Fibroblast of skin of left quadriceps (primary cell): Measurements from ENCODE around the gene CD164.

Experiments used
- DNase-seq, 2 experiments: peaks; one replicate each; pipeline ENCODE4 v3.0.0-alpha.2; 2013; ENCODE audit warnings: low read depth in 2 of 2

CD164 gene

GRCh38 chr6:109381747-109382575, at the start of gene CD164:
CD164 (minus strand) TSS chr6:109382467; CDS start chr6:109382378, 89 bp downstream.
- DNase-seq, result peak; percentile 93

- DNase-seq, result no peak
Measured at GRCh38 chr6:109429496-109429895, 47.2 kb upstream of the CD164 start.

GRCh38 chr6:109428889-109429477, 46.7 kb upstream of the CD164 start:
- DNase-seq, result peak; percentile 55 to 56

- DNase-seq, result no peak
Measured at GRCh38 chr6:109424946-109425345, 42.7 kb upstream of the CD164 start.

GRCh38 chr6:109421184-109421583, 38.9 kb upstream of the CD164 start:
- no peak for DNase-seq

- no peak for DNase-seq
Measured at GRCh38 chr6:109420751-109421150, 38.5 kb upstream of the CD164 start.

GRCh38 chr6:109417646-109418045, 35.4 kb upstream of the CD164 start:
- DNase-seq, result no peak

- DNase-seq, result no peak
Measured at GRCh38 chr6:109411034-109411433, 28.8 kb upstream of the CD164 start.

- DNase-seq, result peak; percentile 19 to 27
Measured at GRCh38 chr6:109406196-109406595, 23.9 kb upstream of the CD164 start.

- DNase-seq, result no peak
Measured at GRCh38 chr6:109397020-109397419, 14.8 kb upstream of the CD164 start.

- DNase-seq, result no peak
Measured at GRCh38 chr6:109396046-109396718, 13.9 kb upstream of the CD164 start.

GRCh38 chr6:109393886-109394281, 11.6 kb upstream of the CD164 start:
- no peak for DNase-seq

- no peak for DNase-seq
Measured at GRCh38 chr6:109393157-109393885, 11.1 kb upstream of the CD164 start.

GRCh38 chr6:109389650-109390274, 7.5 kb upstream of the CD164 start:
- DNase-seq, result no peak

- DNase-seq, result no peak
Measured at GRCh38 chr6:109388265-109388664, 6.0 kb upstream of the CD164 start.

GRCh38 chr6:109383438-109383940, 1.2 kb upstream of the CD164 start:
- DNase-seq, result no peak

- DNase-seq, result peak; percentile 86 to 88
Measured at GRCh38 chr6:109382576-109383437, 540 bp upstream of the CD164 start.

- no peak for DNase-seq
Measured at GRCh38 chr6:109381061-109381746, 1.1 kb downstream of the CD164 start.

- no peak for DNase-seq
Measured at GRCh38 chr6:109379711-109380110, 2.6 kb downstream of the CD164 start.

GRCh38 chr6:109377717-109378116, 4.5 kb downstream of the CD164 start:
- DNase-seq, result no peak
